GM23338 (cell line): ENCODE measurements around the gene LEKR1. TPM values are rescaled to one million over a fixed set of nuclear protein-coding genes. Genes with fewer than 3 reads are reported as not detected.

Source experiments
- ATAC-seq: fragments of 200-7000 bp; cut with Tn5 transposase; 3 replicates; pipeline ENCODE4 v1.9.1; 2020
- DNase-seq: peaks from one replicate; pipeline ENCODE4 v3.0.0-alpha.2; 2015; ENCODE audit warnings: low spot score
- H2AFZ ChIP-seq: fragments of 200-600 bp; sonication (generic); 2 replicates; pipeline ENCODE4 v1.8.0; 2016; ENCODE audit warnings: antibody characterized with exemption, mild to moderate bottlenecking, moderate library complexity
- H3F3A ChIP-seq: fragments of 200-600 bp; sonication (generic); replicated peaks from 2 replicates; pipeline ENCODE4 v1.8.0; 2017; ENCODE audit warnings: antibody characterized with exemption, mixed run types, low read depth
- H3K27ac ChIP-seq: fragments of 200-600 bp; sonication (generic); 2 replicates; pipeline ENCODE4 v1.6.1; 2016; ENCODE audit warnings: low read depth
- H3K27me3 ChIP-seq: fragments of 200-600 bp; sonication (generic); 2 replicates; pipeline ENCODE4 v1.8.0; 2016; ENCODE audit warnings: mild to moderate bottlenecking, mixed run types, moderate library complexity; ENCODE audit not compliant: insufficient read depth
- H3K36me3 ChIP-seq: fragments of 200-600 bp; sonication (generic); 2 replicates; pipeline ENCODE4 v1.8.0; 2016; ENCODE audit warnings: mild to moderate bottlenecking; ENCODE audit not compliant: insufficient read depth
- H3K4me1 ChIP-seq: fragments of 200-600 bp; sonication (generic); 2 replicates; pipeline ENCODE4 v1.8.0; 2016; ENCODE audit warnings: mild to moderate bottlenecking, moderate library complexity; ENCODE audit not compliant: insufficient read depth
- H3K4me2 ChIP-seq: fragments of 200-600 bp; sonication (generic); 2 replicates; pipeline ENCODE4 v1.7.1; 2017; ENCODE audit warnings: mixed run types
- H3K4me3 ChIP-seq: fragments of 200-600 bp; sonication (generic); 2 replicates; pipeline ENCODE4 v1.6.1; 2016; ENCODE audit warnings: mixed run types
- H3K79me2 ChIP-seq: fragments of 200-600 bp; sonication (generic); replicated peaks from 2 replicates; pipeline ENCODE4 v1.8.0; 2017; ENCODE audit warnings: mild to moderate bottlenecking; ENCODE audit not compliant: insufficient read depth
- H3K9me2 ChIP-seq: fragments of 200-600 bp; sonication (generic); 2 replicates; pipeline ENCODE4 v1.8.0; 2017; ENCODE audit not compliant: insufficient read depth
- H4K20me1 ChIP-seq: fragments of 200-600 bp; sonication (generic); replicated peaks from 2 replicates; pipeline ENCODE4 v1.8.0; 2017; ENCODE audit warnings: mild to moderate bottlenecking; ENCODE audit not compliant: insufficient read depth
- H3K27ac Mint-ChIP-seq: 2 replicates; pipeline ENCODE4 v1.8.0; 2020; ENCODE audit warnings: inconsistent platforms, mild to moderate bottlenecking, moderate library complexity, mixed read lengths
- H3K27me3 Mint-ChIP-seq: 3 replicates; pipeline ENCODE4 v1.8.0; 2022; ENCODE audit warnings: low read depth, mild to moderate bottlenecking, moderate library complexity, mixed read lengths, inconsistent platforms; ENCODE audit not compliant: insufficient read depth, poor library complexity
- H3K36me3 Mint-ChIP-seq: 3 replicates; pipeline ENCODE4 v1.8.0; 2021; ENCODE audit warnings: low read depth, mild to moderate bottlenecking, inconsistent platforms, moderate library complexity, mixed read lengths
- H3K4me1 Mint-ChIP-seq: 3 replicates; pipeline ENCODE4 v1.8.0; 2020; ENCODE audit warnings: mild to moderate bottlenecking, inconsistent platforms, mixed read lengths
- H3K4me3 Mint-ChIP-seq: 3 replicates; pipeline ENCODE4 v1.8.0; 2021; ENCODE audit warnings: moderate library complexity, mild to moderate bottlenecking, inconsistent platforms, mixed read lengths
- H3K9me3 Mint-ChIP-seq: 3 replicates; pipeline ENCODE4 v1.8.0; 2020; ENCODE audit warnings: moderate library complexity, mild to moderate bottlenecking, inconsistent platforms, mixed read lengths
- CREB1 ChIP-seq: fragments of 250-450 bp; sonication (Bioruptor Pico); IDR thresholded peaks from 2 replicates; pipeline ENCODE4 v1.5.0; 2020; ENCODE audit warnings: low read depth, mild to moderate bottlenecking, moderate library complexity
- EZH2 ChIP-seq: fragments of 200-600 bp; sonication (generic); IDR thresholded peaks from one replicate; pipeline ENCODE4 v1.8.0; 2017; ENCODE audit warnings: antibody characterized with exemption, mild to moderate bottlenecking, low read depth; ENCODE audit not compliant: unreplicated experiment
- EZH2phosphoT487 ChIP-seq: fragments of 200-600 bp; sonication (generic); IDR thresholded peaks from one replicate; pipeline ENCODE4 v1.8.1; 2018; ENCODE audit warnings: antibody characterized with exemption; ENCODE audit not compliant: unreplicated experiment
- JUNB ChIP-seq: IDR thresholded peaks from one replicate; pipeline ENCODE4 v1.6.1; 2016; ENCODE audit warnings: antibody characterized with exemption; ENCODE audit not compliant: unreplicated experiment
- NANOG ChIP-seq: IDR thresholded peaks from 2 replicates; pipeline ENCODE4 v1.6.1; 2016; ENCODE audit warnings: antibody characterized with exemption, borderline replicate concordance
- POLR2AphosphoS5 ChIP-seq: IDR thresholded peaks from 2 replicates; pipeline ENCODE4 v1.6.1; 2016; ENCODE audit warnings: antibody characterized with exemption, low read depth
- REST ChIP-seq: IDR thresholded peaks from one replicate; pipeline ENCODE4 v1.6.1; 2018; ENCODE audit warnings: antibody characterized with exemption; ENCODE audit not compliant: unreplicated experiment
- STAT1 ChIP-seq: IDR thresholded peaks from one replicate; pipeline ENCODE4 v1.6.1; 2016; ENCODE audit warnings: antibody characterized with exemption; ENCODE audit not compliant: unreplicated experiment
- ZNF114 ChIP-seq: fragments of 250-450 bp; sonication (Bioruptor Pico); IDR thresholded peaks from 2 replicates; pipeline ENCODE4 v1.5.0; 2020; ENCODE audit warnings: mild to moderate bottlenecking, moderate library complexity
- ZNF331 ChIP-seq: fragments of 250-450 bp; sonication (Bioruptor Pico); IDR thresholded peaks from 2 replicates; pipeline ENCODE4 v1.5.0; 2020; ENCODE audit warnings: low read depth, mild to moderate bottlenecking, moderate library complexity
- ZNF462 ChIP-seq: fragments of 250-450 bp; sonication (Bioruptor Pico); IDR thresholded peaks from 2 replicates; pipeline ENCODE4 v1.5.0; 2020; ENCODE audit warnings: mild to moderate bottlenecking, moderate library complexity
- polyA plus RNA-seq: library from polyadenylated mRNA; unstranded; fragments of >200 nt; fragmentation: Nextera tagmentation; extraction: Ambion mirVana; gene quantifications from 2 replicates; pipeline ENCODE4 v1.2.1, GENCODE V29; 2016
- total RNA-seq: library from RNA; depleted of rRNA; stranded (reverse); fragments of >200 nt; shearing (Covaris generic); gene quantifications from 2 replicates; pipeline ENCODE4 v1.2.3, GENCODE V29; 2014
- TF ChIP-seq, protein P1 (sequence below), 2 experiments: fragments of 200-600 bp in 1 of 2; sonication (generic) in 1 of 2; conservative IDR thresholded peaks; 2 replicates each; pipeline versions ENCODE4 v1.5.1 to v1.6.1; 2016 to 2017; ENCODE audit warnings: antibody characterized with exemption in 2 of 2, low read depth in 2 of 2, mild to moderate bottlenecking in 2 of 2, moderate library complexity in 1 of 2
- TF ChIP-seq, protein P2 (sequence below): IDR thresholded peaks from 2 replicates; pipeline ENCODE4 v1.6.1; 2016; ENCODE audit warnings: antibody characterized with exemption

The LEKR1 gene
- total and polyA plus RNA-seq, 2 experiments from 2014 or later: not detected

DNA sequence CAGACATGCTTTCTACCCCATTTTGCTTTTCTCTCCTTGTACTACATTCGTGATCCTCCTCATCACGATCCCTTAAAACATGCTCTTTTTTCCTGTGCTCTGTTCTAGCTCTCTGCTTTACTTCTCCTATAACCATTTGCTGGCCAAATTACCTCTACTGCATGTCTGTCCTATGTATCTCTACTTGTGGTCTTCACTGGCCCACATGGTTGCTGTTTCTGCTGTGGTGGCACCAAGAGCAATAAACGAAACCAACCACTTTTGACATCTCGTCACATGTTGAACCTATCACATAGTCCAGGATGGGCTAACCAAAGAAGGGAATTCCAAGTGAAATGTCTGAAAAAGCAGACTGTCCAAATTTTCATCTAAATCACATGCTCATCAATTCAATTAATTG lies 115.2 kb downstream of the LEKR1 start:
- Mint-ChIP-seq H3K36me3 (no peaks in the 10 kb centered on the region), H3K9me3 (no peaks in the 10 kb centered on the region), H3K4me1 (no peaks in the 10 kb centered on the region), H3K27ac (no peak overlapping the region), H3K4me3 (no peak overlapping the region), H3K27me3 (no peaks in the 10 kb centered on the region)
- Histone ChIP-seq H3K79me2 (no peaks in the 10 kb centered on the region), H3K27me3 (no peaks in the 10 kb centered on the region), H3K4me3 (no peak overlapping the region), H3K36me3 (no peaks in the 10 kb centered on the region), H4K20me1 (no peaks in the 10 kb centered on the region), H3K27ac (no peak overlapping the region), H3K4me1 (no peaks in the 10 kb centered on the region), H3K4me2 (no peak overlapping the region), H3F3A (no peaks in the 10 kb centered on the region), H3K9me2 (no peaks in the 10 kb centered on the region), H2AFZ (no peak overlapping the region)
- no peak for ATAC-seq
- TF ChIP-seq NANOG (no peak), JUNB (no peak), CREB1 (CRISPR knock-in tag) (no peak), EZH2 (no peak), STAT1 (no peak), EZH2phosphoT487 (no peak), POLR2AphosphoS5 (no peak), ZNF331 (CRISPR knock-in tag) (no peak), ZNF114 (no peak), REST (no peak), ZNF462 (CRISPR knock-in tag) (no peak)
- TF ChIP-seq, protein P1, sequence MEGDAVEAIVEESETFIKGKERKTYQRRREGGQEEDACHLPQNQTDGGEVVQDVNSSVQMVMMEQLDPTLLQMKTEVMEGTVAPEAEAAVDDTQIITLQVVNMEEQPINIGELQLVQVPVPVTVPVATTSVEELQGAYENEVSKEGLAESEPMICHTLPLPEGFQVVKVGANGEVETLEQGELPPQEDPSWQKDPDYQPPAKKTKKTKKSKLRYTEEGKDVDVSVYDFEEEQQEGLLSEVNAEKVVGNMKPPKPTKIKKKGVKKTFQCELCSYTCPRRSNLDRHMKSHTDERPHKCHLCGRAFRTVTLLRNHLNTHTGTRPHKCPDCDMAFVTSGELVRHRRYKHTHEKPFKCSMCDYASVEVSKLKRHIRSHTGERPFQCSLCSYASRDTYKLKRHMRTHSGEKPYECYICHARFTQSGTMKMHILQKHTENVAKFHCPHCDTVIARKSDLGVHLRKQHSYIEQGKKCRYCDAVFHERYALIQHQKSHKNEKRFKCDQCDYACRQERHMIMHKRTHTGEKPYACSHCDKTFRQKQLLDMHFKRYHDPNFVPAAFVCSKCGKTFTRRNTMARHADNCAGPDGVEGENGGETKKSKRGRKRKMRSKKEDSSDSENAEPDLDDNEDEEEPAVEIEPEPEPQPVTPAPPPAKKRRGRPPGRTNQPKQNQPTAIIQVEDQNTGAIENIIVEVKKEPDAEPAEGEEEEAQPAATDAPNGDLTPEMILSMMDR (conservative IDR thresholded peaks at IDR 0.05; ENCODE audit: low read depth in 2 of 2): no peak
- TF ChIP-seq, protein P2, sequence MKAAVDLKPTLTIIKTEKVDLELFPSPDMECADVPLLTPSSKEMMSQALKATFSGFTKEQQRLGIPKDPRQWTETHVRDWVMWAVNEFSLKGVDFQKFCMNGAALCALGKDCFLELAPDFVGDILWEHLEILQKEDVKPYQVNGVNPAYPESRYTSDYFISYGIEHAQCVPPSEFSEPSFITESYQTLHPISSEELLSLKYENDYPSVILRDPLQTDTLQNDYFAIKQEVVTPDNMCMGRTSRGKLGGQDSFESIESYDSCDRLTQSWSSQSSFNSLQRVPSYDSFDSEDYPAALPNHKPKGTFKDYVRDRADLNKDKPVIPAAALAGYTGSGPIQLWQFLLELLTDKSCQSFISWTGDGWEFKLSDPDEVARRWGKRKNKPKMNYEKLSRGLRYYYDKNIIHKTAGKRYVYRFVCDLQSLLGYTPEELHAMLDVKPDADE: no peak
- DNase-seq: no peak
